DMS 273 (cell line): Measurements from ENCODE around the gene KRTAP10-1.
"Not testable (repeated sequence)": the region's sequence is repeated elsewhere in the genome, so short reads cannot be mapped to it uniquely, and the experiment has no call there.

ENCODE experiments used
- DNase-seq: peaks from one replicate; lab custom pipeline; 2025; ENCODE audit not compliant: unreplicated experiment; lab: John Stamatoyannopoulos, UW

KRTAP10-1 gene

DNA sequence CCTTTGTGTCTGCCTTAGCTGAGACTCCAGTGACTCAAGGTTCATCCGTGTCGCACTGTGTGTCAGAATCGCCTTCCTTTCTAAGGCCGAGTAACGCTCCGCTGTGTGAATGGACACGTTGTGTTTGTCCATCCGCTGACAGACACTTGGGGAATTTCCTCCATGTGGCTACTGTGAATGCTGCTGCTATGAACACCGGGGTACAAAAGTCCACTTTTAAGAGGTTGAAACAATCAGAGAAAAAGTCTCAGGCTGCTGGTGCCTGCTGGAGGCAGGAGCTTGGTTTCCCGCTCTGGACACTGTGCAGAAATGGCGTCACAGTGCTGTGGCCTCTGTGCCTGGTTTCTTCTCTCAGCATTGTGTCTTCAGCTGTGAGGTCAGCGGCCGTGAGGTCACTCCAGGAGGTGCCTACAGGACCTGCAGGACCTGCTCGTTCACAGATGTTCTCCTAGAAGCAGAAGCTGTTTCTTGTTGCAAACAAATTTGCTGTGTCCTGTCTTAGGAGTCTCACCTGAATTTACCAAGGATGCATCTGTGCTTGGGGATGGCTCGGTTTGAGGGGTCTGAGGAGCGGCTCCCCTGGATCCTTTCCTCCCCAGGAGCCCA is 34.2 kb downstream of the KRTAP10-1 start:
- DNase-seq: no peak

DNA sequence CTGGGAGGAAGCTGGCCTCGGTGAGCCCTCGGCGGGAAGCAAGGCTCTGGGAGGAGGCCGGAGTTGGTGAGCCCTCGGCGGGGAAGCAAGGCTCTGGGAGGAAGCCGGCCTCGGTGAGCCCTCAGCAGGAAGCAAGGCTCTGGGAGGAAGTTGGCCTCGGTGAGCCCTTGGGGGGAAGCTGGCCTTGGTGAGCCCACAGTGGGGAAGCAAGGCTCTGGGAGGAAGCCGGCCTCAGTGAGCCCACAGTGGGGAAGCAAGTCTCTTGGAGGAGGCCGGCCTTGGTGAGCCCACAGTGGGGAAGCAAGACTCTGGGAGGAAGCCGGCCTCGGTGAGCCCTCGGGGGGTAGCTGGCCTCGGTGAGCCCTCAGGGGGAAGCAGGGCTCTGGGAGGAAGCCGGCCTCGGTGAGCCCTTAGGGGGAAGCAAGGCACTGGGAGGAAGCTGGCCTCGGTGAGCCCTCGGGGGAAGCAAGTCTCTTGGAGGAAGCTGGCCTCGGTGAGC is 36.0 kb downstream of the KRTAP10-1 start:
- no peak for DNase-seq

DNA sequence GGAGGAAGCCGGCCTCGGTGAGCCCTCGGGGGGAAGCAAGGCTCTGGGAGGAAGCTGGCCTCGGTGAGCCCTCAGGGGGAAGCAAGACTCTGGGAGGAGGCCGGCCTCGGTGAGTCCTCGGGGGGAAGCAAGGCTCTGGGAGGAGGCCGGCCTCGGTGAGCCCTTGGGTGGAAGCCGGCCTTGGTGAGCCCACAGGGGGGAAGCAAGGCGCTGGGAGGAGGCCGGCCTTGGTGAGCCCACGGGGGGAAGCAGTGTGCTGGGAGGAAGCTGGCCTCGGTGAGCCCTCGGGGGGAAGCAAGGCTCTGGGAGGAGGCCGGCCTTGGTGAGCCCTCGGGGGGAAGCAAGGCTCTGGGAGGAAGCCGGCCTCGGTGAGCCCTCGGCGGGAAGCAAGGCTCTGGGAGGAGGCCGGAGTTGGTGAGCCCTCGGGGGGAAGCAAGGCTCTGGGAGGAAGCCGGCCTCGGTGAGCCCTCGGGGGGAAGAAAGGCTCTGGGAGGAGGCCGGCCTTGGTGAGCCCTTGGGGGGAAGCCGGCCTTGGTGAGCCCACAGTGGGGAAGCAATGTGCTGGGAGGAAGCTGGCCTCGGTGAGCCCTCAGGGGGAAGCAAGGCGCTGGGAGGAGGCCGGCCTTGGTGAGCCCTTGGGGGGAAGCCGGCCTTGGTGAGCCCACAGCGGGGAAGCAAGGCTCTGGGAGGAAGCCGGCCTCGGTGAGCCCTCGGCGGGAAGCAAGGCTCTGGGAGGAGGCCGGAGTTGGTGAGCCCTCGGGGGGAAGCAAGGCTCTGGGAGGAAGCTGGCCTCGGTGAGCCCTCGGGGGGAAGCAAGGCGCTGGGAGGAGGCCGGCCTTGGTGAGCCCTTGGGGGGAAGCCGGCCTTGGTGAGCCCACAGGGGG is 36.7 kb downstream of the KRTAP10-1 start:
- not testable (repeated sequence) for DNase-seq

DNA sequence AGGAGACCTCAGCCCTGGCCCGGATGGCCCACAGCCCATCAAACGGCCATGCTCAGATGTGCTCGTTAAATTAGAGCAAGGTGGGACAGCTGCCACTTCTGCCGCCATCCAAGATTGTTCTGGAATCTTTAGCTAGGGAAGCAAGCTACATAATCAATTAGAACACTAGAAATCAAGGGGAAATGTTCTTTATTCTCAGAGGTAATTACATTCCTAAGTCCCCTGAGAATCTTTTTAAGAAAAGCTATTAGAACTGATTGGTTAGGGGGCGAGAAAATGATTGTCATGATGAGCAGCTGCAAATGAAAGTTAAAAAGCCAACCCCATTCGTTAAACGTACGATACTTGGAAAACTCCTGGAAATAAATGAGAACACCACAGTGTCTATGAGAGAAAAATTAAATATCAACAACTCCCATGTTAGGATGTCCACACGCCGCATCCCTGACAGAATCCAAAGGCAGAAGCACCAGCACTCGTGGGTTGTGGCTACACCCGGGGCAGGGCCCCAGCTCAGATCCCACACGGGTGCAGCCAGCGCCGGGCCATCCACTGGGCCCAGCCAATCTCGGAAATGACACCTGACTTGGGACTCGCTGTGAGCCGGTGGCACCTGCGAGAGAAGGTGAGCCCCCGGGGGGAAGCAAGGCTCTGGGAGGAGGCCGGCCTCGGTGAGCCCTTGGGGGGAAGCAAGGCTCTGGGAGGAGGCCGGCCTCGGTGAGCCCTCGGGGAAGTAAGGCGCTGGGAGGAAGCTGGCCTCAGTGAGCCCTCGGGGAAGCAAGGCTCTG is 37.6 kb downstream of the KRTAP10-1 start:
- DNase-seq: no peak

DNA sequence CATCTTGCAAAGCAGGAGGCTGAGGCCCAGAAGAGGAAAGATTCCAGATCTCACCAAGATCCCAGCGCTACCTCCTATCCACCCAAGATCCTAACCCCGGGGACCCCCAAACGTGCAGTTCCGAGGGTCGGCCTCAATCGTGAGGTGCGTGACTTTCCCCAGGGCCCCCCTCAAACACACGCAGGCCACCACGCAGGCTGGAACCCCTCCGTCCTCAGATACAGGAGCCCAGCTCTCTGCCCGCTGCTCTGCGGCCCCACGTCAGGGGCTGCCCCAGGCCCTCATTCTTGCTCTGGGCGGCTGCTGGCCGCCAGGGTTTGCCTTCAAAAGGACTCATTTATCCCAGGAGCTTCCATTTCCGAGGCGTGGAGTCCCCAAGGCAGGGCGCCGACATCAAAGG is 39.9 kb downstream of the KRTAP10-1 start:
- DNase-seq: no peak

DNA sequence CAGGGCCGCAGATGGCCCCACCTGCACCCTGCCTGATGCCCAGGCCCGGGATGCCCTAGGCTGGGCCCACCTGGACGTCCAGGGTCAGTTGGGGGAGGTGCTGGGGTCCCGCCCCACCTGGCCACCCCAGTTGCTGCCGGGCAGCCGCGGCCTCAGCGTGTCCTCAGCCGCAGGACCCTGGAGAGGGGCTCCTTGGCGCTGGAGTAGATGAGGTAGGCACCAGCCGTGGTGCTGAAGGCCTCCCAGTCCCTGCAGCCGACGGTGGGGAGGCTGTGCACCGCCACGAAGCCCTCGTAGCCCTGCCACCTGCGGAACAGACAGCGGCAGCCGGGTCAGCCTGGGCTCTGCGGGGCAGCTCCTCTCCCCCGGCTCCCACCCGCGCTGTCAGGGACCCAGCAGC is 40.4 kb downstream of the KRTAP10-1 start:
- DNase-seq: no peak

DNA sequence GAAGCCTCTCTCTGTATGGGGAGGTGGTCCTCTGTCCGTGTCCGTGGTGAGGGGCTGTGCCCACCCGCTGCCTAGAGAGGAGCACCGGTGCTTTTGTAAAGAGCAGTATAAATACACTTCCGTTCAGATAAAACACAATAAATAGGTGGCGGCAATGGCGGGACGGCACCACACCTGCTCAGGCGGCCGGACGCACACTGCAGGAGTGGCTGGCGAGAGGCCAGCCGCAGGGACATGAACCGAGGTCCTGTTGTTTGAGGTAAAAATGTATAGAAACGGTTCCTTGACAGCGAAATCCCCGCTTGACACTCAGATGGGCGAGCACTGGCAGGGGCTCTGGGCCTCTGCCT is 40.8 kb downstream of the KRTAP10-1 start:
- DNase-seq: no peak

DNA sequence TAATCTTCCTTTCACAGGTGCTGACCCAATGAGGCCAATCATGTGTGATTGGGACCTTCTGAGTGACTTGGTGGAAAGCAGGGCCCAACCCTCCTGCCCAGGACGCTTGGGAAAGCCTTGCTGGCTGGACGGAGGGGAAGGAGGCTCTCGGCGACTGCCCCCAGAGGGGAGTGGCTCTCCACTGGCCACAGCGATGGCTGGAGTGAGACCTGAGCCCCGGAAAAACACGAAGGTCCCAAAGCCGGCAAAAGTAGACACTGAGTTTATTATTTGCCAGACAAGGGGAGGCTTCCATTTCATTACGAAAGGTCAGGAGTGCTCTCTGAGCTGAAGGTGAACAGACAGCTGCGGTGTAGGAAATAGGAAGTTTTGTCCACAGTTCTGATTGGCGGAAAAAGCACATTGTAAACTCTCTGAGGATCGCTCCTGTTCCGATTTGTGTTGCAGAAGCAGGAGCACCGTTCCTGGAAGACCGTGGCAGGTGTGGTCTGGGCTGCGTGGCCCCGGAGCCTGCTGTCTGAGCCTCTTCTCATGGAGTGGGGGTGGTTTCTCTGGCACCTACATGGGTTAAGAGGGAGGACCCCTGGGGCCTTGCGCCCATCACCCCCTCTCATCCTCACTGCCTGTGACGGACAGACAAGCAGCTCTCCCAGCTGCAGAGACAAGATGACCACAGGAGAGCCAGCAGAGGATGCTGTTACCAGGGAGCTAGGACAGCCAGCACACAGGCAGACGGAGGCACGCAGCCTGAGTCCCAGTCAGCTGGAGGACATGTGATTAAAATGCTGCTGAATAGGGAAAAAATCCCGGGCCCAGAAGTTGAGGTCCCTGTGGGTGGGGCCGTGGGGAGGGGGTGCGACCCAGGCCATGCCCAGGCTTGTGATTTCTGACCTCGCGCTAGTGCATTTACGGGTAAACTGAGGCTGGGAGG is 41.5 kb downstream of the KRTAP10-1 start:
- no peak for DNase-seq

DNA sequence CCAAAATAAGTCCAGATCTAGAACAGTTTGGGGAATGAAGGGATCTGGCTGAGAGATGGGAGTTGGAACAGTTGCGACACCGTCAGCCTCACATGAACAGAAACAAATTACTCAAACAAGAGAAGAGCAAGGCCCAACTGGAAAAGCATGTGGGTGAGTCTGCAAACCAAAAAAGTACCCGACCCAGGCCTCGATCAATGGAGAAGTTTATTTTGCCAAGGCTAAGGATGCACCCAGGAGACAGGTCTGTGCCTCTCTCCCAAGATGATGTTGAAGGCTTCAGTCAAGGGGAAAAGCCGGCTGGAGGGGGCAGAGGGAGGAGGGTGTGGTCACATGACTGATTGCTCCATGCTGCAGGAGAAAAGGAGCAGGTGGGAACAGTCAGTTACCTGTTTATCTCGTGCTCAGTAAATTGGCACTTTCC is 42.3 kb downstream of the KRTAP10-1 start:
- no peak for DNase-seq

DNA sequence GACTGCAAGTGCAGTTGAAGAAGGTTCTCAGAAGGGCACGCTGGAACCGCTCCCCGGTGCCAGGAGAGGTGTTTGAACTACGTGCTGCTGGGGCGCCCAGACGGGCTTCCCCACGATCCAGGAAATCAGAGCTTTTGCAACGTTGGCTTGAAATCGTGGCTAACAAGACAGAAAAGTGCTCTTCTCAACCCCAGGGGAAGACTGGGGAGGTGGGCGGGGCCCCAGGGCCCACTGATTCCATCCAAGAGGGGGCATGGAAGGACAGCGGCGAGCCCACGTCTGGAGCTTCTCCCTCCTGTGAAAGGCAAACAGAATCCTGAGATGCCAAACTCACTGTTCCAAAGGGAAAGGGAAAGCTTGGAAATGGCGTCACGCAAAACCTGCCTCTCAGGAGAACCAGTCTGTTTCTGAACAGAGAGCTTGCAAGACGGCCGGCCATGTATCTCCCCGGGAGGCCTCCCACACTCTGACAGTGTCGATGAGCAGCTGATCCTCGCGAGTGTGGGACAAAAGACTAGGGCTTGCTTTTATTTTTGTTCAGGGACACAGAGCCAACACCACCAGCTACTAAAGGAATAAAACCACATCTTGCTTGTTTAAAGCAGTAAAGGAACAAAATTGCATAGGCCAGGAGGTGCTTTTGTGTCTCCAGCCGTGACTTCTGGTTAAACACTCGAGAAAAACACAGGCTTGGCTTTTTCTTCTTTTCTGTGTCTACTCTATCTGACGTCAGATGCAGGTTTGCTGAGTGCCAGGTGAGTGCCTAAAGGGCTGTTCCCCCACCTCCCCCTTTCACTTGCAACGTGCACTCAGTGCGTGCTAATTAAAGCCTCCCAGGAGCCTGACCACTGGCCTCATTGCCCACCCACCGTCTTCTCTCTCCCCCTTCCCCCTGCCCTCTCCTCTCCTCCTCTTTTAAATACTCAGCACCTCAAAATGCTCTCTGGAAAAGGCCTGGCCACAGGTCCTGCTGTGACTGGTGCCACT is 43.1 kb downstream of the KRTAP10-1 start:
- no peak for DNase-seq

DNA sequence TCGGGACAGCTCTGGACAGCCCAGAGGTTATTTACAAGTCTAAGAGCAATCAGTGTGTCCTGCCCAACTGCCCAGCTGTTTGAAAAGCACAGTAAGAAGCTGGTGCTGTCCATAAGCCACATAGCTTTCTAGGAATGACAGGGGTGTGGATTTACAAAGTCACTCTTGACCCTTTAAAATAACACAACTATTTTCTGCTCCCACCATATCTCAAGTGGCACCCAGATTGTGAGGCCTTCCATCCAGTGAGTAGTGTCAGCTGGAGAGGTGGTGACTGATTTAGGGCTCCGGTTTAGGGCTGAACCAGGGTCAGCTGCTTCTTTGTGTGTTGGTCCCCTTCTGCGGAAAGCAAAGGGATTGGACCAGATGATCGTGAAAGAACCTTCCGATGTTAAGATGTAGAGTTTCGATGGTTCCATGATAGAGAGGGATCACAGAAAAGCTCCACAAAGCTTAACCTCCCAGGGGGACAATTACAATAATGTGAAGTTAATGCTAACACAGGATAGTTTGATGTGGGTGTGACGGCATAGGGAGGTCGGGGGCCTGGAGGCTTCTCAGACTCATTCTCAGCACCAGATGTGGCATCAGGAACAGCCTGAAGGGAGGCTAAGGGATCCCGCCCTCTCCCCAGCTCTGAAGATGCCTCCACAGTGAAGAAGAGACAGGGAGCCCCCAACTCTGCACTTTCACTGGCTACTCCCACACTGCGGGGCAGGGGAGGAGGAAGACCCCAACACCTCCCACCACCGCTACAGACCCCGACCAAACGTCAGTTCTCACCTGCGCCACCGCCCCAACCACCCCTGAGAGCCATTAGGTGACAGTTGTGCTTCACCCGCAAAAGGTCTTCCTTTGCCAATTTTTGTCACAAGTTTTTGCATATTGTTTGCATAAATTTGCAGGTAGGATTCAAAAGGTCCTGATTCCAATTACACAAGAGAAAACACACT is 44.1 kb downstream of the KRTAP10-1 start:
- no peak for DNase-seq

DNA sequence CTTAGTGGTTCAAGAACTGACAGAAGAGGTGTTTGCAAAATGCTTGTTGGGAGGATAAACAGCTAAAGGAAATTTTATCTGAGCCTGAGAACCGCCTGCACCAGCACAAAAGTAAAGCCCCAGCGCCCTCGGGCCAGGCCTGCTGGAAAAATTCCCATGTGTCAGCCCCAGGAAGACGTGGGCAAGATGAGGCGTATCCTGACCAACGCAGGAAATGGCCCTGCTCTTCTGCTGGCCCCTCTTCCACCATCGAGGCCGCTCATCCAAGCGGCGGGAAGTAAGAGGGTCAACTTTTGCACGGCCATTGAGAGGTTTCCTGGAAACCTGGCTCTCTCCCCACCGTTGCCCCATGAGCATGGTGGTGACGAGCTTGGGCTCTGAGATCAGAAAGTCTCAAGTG is 45.0 kb downstream of the KRTAP10-1 start:
- no peak for DNase-seq

DNA sequence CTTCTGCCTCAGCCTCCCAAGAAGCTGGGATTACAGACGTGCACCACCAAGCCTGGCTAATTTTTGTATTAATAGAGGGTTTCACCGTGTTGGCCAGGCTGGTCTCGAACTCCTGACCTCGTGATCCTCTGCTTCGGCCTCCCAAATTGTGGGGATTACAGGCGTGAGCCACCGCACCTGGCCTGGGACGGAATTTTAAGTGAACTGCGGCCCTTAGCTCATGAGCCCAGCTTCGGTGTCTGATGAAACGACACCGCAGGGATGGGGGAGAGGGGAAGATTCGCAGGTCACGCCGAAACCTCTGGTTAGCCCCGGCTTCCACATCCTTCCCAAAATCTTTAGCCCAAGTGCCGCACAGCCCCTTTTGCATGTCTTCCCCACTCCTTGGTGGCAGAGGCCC is 45.6 kb downstream of the KRTAP10-1 start:
- no peak for DNase-seq

DNA sequence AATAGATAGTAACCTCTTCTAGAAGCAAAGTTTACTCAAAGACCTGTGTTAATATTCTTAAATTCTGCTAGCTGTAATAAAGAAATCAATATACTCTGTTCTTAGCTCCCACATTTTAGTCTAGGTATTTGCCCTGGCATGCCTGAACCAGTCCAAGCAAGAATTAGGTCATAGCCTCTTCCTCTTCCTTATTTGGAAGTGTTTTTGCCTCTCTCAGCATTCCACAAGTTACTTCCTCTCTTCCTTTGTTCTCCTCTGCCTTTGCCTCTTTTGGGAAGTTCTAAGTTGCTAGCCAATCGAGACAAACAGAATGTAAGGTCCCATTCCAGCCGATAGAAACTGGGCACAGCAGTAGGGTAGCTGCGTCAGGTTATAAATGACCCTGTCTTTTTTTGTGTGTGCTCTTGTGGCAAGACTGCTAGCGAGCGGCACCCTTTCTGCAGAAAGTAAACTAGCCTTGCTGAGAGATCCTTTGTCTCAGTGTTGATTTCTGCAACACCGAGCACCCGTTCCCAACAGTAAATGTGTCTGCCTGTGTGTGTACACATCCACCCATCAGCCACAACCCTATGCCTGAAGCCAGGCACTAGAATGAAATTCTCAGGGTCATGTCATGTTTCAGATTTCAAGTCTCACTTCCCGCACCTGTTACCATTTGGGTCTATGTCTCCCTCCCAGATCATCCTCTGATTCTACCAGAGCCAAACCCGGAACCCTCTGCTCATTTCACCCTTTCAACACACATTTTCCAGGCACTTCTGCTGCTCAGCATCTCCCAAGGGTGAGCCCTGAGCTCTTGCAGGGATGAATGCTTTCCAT is 47.2 kb downstream of the KRTAP10-1 start:
- DNase-seq: no peak

DNA sequence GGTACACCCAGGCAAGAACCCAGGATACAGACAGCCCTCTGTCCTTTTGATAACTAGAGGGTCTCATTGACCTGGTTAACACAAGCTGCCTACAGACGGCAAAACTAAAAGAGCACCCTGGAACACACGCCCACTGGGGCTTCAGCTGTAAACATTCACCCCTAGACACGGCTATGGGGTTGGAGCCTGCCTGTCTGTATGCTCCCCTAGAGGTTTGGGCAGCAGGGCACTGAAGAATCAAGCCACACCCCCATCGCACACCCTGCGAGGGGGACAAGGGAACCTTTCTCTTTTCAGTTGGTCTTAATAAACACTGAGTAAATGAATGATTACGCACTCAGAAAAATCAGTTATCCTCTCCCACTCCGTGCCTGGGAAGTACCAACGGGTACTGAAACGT is 49.2 kb downstream of the KRTAP10-1 start:
- DNase-seq: no peak

DNA sequence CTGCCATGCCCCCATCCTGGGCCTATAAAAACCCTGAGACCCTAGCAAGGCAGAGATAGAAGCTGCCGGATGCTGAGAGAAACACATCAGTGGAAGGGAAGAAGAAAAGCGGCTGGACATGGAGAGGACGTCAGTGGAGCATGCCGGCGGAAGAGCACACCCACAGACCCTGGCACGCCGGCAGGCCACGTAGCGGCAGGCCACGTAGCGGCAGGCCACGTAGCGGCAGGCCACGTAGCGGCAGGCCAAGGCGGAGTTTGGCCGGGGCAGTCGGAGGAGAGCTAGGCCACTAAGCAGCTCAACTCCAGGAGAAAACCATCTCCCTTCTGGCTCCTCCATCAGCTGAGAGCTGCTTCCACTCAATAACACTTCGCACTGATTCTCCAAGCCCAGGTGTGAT is 49.6 kb downstream of the KRTAP10-1 start:
- DNase-seq: no peak

DNA sequence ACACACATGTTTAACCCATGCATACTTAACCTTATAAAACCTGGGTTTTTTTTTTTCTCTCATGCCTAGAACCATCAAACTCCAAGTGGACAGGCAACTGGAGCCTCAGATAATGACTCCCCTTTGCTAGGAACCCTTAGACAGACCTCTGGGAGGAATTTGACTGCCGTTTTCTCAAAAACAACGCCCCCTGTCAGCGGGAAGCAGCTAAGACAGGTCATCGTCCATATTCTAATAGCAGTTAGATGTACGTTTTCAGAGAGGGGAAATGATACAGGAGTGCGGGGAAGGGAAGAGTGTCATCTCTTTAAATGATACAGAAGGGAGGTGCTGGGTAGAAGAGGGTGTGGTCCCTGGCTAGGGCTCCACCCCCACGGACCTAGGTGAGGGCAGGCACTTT is 50.0 kb downstream of the KRTAP10-1 start:
- DNase-seq: peak; percentile 41
